HepG2 (cell line): ENCODE data around the gene CCNYL1. TPM values are rescaled to one million over a fixed set of nuclear protein-coding genes. Genes with fewer than 3 reads are reported as not detected.

ENCODE experiments used
- ATAC-seq: fragments of 200-7000 bp; cut with Tn5 transposase; 3 replicates; pipeline ENCODE4 v1.9.1; 2020; ENCODE audit warnings: mild to moderate bottlenecking, moderate library complexity
- BruUV-seq: library from RNA; stranded (reverse); fragments of 400-500 nt; replicated peaks from 2 replicates; lab custom pipeline; 2021; lab: Mats Ljungman, UMichigan
- CTCF ChIA-PET: fragments of 300-600 bp; formaldehyde crosslinking; extraction: SDS; loops from one replicate; lab custom pipeline; 2021; ENCODE audit warnings: low total read pairs, inconsistent platforms, low intra/inter-chr PET ratio; lab: Yijun Ruan, JAX
- POLR2A ChIA-PET: fragments of 350-600 bp; sonication (Branson Sonifier 250); formaldehyde crosslinking; loops from one replicate; lab custom pipeline; 2020; ENCODE audit warnings: antibody characterized with exemption, inconsistent platforms; lab: Yijun Ruan, JAX
- DNase-seq: peaks from one replicate; pipeline ENCODE4 v3.0.0-alpha.2; 2015; ENCODE audit warnings: low spot score
- FAIRE-seq: peaks from 3 replicates; lab custom pipeline; 2011; peaks lifted over from hg19 to GRCh38; lab: Jason Lieb, UNC
- H2AFZ ChIP-seq: one replicate; pipeline ENCODE4 v1.6.1; 2011; ENCODE audit warnings: low read length, inconsistent platforms
- H3K27ac ChIP-seq: fragments of 300-600 bp; 3 replicates; pipeline ENCODE4 v1.8.0; 2011; ENCODE audit warnings: mixed run types, mild to moderate bottlenecking, mixed read lengths, low read length, inconsistent platforms; ENCODE audit not compliant: insufficient read depth; ENCODE audit errors: extremely low read length
- H3K27me3 ChIP-seq, 2 experiments: fragments of 200-600 bp in 1 of 2; 2 replicates in 1 of 2; 3 replicates in 1 of 2; pipeline versions ENCODE4 v1.6.0 to v1.8.0; 2011; ENCODE audit warnings: low read length in 2 of 2, mild to moderate bottlenecking in 2 of 2, moderate library complexity in 2 of 2, inconsistent platforms in 1 of 2; ENCODE audit not compliant: insufficient read depth in 2 of 2, control insufficient read depth in 1 of 2
- H3K36me3 ChIP-seq, 2 experiments: fragments of 200-600 bp in 1 of 2; replicated peaks in 1 of 2; 2 replicates in 1 of 2; 3 replicates in 1 of 2; pipeline versions ENCODE4 v1.5.1 to v1.8.0; 2011; ENCODE audit warnings: low read length in 2 of 2, inconsistent platforms in 1 of 2; ENCODE audit not compliant: insufficient read depth in 2 of 2, control insufficient read depth in 1 of 2
- H3K4me1 ChIP-seq: 2 replicates; pipeline ENCODE4 v1.5.1; 2012; ENCODE audit warnings: low read length, inconsistent platforms; ENCODE audit not compliant: insufficient read depth
- H3K4me2 ChIP-seq: 2 replicates; pipeline ENCODE4 v1.6.0; 2011; ENCODE audit warnings: low read depth, low read length, inconsistent platforms
- H3K4me3 ChIP-seq, 3 experiments: fragments of 200-600 bp in 1 of 3; sonication (generic), shearing (Covaris generic) in 1 of 3; replicated peaks in 1 of 3; 2 replicates each; pipeline ENCODE4 v1.5.1; 2011 to 2016; ENCODE audit warnings: low read length in 3 of 3, inconsistent platforms in 2 of 3, low read depth in 2 of 3, mild to moderate bottlenecking in 2 of 3, control low read depth in 1 of 3, mixed read lengths in 1 of 3; ENCODE audit not compliant: insufficient read depth in 1 of 3
- H3K79me2 ChIP-seq: one replicate; pipeline ENCODE4 v1.6.1; 2011; ENCODE audit warnings: low read length, inconsistent platforms; ENCODE audit not compliant: insufficient read depth
- H3K9ac ChIP-seq: 2 replicates; pipeline ENCODE4 v1.6.0; 2011; ENCODE audit warnings: mild to moderate bottlenecking, low read depth, low read length, inconsistent platforms; ENCODE audit not compliant: insufficient read depth
- H3K9me3 ChIP-seq: 2 replicates; pipeline ENCODE4 v1.5.1; 2012; ENCODE audit warnings: mild to moderate bottlenecking, low read length
- H4K20me1 ChIP-seq: 2 replicates; pipeline ENCODE4 v1.6.0; 2011; ENCODE audit warnings: inconsistent platforms, mild to moderate bottlenecking, low read length, moderate library complexity; ENCODE audit not compliant: insufficient read depth
- ELF4 ChIP-seq: sonication (generic); formaldehyde crosslinking; IDR thresholded peaks from 2 replicates; pipeline ENCODE4 v1.5.0; 2020; ENCODE audit warnings: missing genetic modification reagents, mild to moderate bottlenecking, moderate library complexity, borderline replicate concordance
- NFKB2 ChIP-seq: sonication (generic); formaldehyde crosslinking; IDR thresholded peaks from 2 replicates; pipeline ENCODE4 v1.4.0; 2020; ENCODE audit warnings: missing genetic modification reagents, borderline replicate concordance
- PAWR ChIP-seq: sonication (generic); formaldehyde crosslinking; IDR thresholded peaks from 2 replicates; pipeline ENCODE4 v1.4.0; 2020; ENCODE audit warnings: missing genetic modification reagents, mild to moderate bottlenecking, borderline replicate concordance
- PHF21A ChIP-seq: sonication (generic); formaldehyde crosslinking; IDR thresholded peaks from 2 replicates; pipeline ENCODE4 v1.5.0; 2020; ENCODE audit warnings: mild to moderate bottlenecking, missing genetic modification reagents
- RARA ChIP-seq: IDR thresholded peaks from 2 replicates; pipeline ENCODE4 v1.6.1; 2016; ENCODE audit warnings: missing genetic modification reagents, missing compliant biosample characterization
- SNAPC2 ChIP-seq: sonication (generic); formaldehyde crosslinking; IDR thresholded peaks from 2 replicates; pipeline ENCODE4 v1.8.1; 2022; ENCODE audit warnings: mild to moderate bottlenecking, missing genetic modification reagents
- TGIF2 ChIP-seq: IDR thresholded peaks from 2 replicates; pipeline ENCODE4 v1.6.1; 2016; ENCODE audit warnings: control low read depth, missing compliant biosample characterization
- ZSCAN25 ChIP-seq: sonication (generic); formaldehyde crosslinking; IDR thresholded peaks from 2 replicates; pipeline ENCODE4 v1.8.0; 2022; ENCODE audit warnings: mild to moderate bottlenecking, missing genetic modification reagents
- WGBS: methylation state at CpG from one replicate; pipeline ENCODE4 v1.1.6; 2017; ENCODE audit warnings: low lambda C conversion rate; 5-methylcytosine and 5-hydroxymethylcytosine counted together
- in situ Hi-C: cut with HindIII; loops from 2 replicates; pipeline ENCODE4 v1.10.0; 2017; ENCODE audit warnings: low pct_unique_long_range_greater_than_20kb; ENCODE audit not compliant: extremely low pct_ligation_motif_present
- intact Hi-C: fragments of 100-400 bp; cut with micrococcal nuclease; formaldehyde crosslinking; loops from one replicate; pipeline ENCODE4 v1.10.0; 2022; ENCODE audit not compliant: unreplicated experiment
- polyA plus RNA-seq, 8 experiments: library from polyadenylated mRNA; depleted of rRNA in 3 of 8; stranded (reverse) in 7 of 8; unstranded in 1 of 8; fragments of >200 nt; fragmentation: Illumina TruSeq in 4 of 8; extraction: Trizol in 4 of 8; gene quantifications; 2 replicates each; pipeline versions ENCODE4 v1.2.1 to v1.2.3, GENCODE V29; 2011 to 2016; ENCODE audit warnings: low read depth in 4 of 8, missing spikeins in 1 of 8, mixed read lengths in 1 of 8; ENCODE audit not compliant: insufficient read depth in 1 of 8
- total RNA-seq, 5 experiments: library from RNA; depleted of rRNA; stranded (reverse); fragments of >200 nt; fragmentation: Illumina TruSeq; extraction: Trizol; gene quantifications; 2 replicates each; pipeline ENCODE4 v1.2.3, GENCODE V29; 2016; ENCODE audit warnings: low read depth in 1 of 5
- TF ChIP-seq, protein P1 (sequence below): sonication (generic); formaldehyde crosslinking; IDR thresholded peaks from 2 replicates; pipeline ENCODE4 v1.9.0; 2021; ENCODE audit warnings: missing genetic modification reagents, mild to moderate bottlenecking, borderline replicate concordance

CCNYL1 gene
- total and polyA plus RNA-seq, 2 of the 13 experiments (the other 11 are each of a cell fraction or from before 2014, with no cell fraction given): 12.5 to 16.2 TPM

DNA sequence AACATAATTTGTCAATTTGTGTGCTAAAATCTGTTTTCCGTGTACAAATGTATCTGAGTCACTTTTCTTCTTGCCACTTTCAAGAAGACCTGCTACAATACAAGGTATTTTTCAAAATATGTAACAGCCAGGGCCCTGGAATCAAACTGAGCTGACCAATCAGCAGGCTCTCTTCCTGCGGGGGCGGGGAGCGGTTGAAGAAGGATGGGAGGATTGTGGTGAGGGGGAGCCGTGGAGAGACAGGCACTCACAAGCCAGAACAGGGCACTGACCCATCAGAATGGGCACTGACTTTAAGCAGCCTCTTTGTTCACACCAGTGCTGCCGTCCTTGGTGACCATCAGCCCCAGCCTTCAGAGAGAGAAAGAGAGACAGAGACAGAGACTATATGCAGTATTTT, 40.6 kb upstream of the CCNYL1 start:
- no TSS peak for BruUV-seq
- FAIRE-seq: no peak
- no peak overlapping the region for H3K4me3 ChIP-seq
- no peak; the same call in 2 of the 3 replicates for ATAC-seq
- no peaks in the 10 kb centered on the region for H3K9me3 ChIP-seq
- WGBS: 54% methylated on average over 6 of the region's 6 CpGs
- TF ChIP-seq, protein P1, sequence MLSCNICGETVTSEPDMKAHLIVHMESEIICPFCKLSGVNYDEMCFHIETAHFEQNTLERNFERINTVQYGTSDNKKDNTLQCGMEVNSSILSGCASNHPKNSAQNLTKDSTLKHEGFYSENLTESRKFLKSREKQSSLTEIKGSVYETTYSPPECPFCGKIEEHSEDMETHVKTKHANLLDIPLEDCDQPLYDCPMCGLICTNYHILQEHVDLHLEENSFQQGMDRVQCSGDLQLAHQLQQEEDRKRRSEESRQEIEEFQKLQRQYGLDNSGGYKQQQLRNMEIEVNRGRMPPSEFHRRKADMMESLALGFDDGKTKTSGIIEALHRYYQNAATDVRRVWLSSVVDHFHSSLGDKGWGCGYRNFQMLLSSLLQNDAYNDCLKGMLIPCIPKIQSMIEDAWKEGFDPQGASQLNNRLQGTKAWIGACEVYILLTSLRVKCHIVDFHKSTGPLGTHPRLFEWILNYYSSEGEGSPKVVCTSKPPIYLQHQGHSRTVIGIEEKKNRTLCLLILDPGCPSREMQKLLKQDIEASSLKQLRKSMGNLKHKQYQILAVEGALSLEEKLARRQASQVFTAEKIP (CRISPR knock-in tag): no peak
- TF ChIP-seq ZSCAN25 (CRISPR knock-in tag) (no peak), PAWR (no peak), TGIF2 (CRISPR knock-in tag) (no peak), ELF4 (CRISPR knock-in tag) (no peak), SNAPC2 (CRISPR knock-in tag) (no peak), NFKB2 (no peak), RARA (no peak), PHF21A (no peak)
- H3K36me3 ChIP-seq: no peaks in the 10 kb centered on the region
- no peaks in the 10 kb centered on the region for H3K79me2 ChIP-seq
- no peaks in the 10 kb centered on the region for H3K4me1 ChIP-seq
- DNase-seq: no peak
- no peaks in the 10 kb centered on the region for H3K27me3 ChIP-seq
- in situ Hi-C loops (no loop called here), intact Hi-C loops (no loop called here)
- H3K27ac ChIP-seq: no peak overlapping the region
- H3K9ac ChIP-seq: no peak overlapping the region
- no peak overlapping the region for H3K4me2 ChIP-seq
- POLR2A ChIA-PET: no interaction called here
- H2AFZ ChIP-seq: no peak overlapping the region
- CTCF ChIA-PET: no interaction called here
- H4K20me1 ChIP-seq: no peaks in the 10 kb centered on the region
